ENCODE results near the gene CBX2.

Gene CBX2

GRCh38 chr17:79777894-79778503 lies at the start of gene CBX2:
CBX2 (plus strand) TSS chr17:79778148; CDS start chr17:79778236, 88 bp downstream.
- DNase-seq: peak; percentile 81 to 88 (median 86)

- DNase-seq: peak; percentile 22 to 93 (median 70)
These were observed 49.6 kb upstream of the CBX2 start for GRCh38 chr17:79728169-79728907.

GRCh38 chr17:79728908-79729471 lies 49.0 kb upstream of the CBX2 start:
- no peak for DNase-seq

- DNase-seq: no peak
These were observed 48.2 kb upstream of the CBX2 start for GRCh38 chr17:79729761-79730160.

- DNase-seq: no peak
These were observed 47.5 kb upstream of the CBX2 start for GRCh38 chr17:79730437-79730768.

GRCh38 chr17:79730769-79731483 lies 47.0 kb upstream of the CBX2 start, which contains the start of gene ENPP7:
ENPP7 (plus strand) TSS chr17:79730943; CDS start chr17:79731140, 197 bp downstream.
- no peak for DNase-seq

GRCh38 chr17:79732254-79732653 lies 45.7 kb upstream of the CBX2 start:
- no peak for DNase-seq

- DNase-seq: no peak
These were observed 44.9 kb upstream of the CBX2 start for GRCh38 chr17:79732804-79733691.

- DNase-seq: no peak
These were observed 44.3 kb upstream of the CBX2 start for GRCh38 chr17:79733692-79734070.

GRCh38 chr17:79735096-79735495 lies 42.9 kb upstream of the CBX2 start:
- DNase-seq: no peak

- no peak for DNase-seq
These were observed 40.7 kb upstream of the CBX2 start for GRCh38 chr17:79737046-79737921.

GRCh38 chr17:79737922-79738578 lies 39.9 kb upstream of the CBX2 start:
- DNase-seq: no peak

GRCh38 chr17:79738643-79739042 lies 39.3 kb upstream of the CBX2 start:
- DNase-seq: no peak

- no peak for DNase-seq
These were observed 38.5 kb upstream of the CBX2 start for GRCh38 chr17:79739148-79740062.

- DNase-seq: peak in 1 of 3 experiments; percentile 15
These were observed 37.5 kb upstream of the CBX2 start for GRCh38 chr17:79740413-79740812.

- no peak for DNase-seq
These were observed 36.6 kb upstream of the CBX2 start for GRCh38 chr17:79741401-79741750.

- peak; percentile 75 to 87 (median 83) for DNase-seq
These were observed 36.0 kb upstream of the CBX2 start for GRCh38 chr17:79741751-79742588.

GRCh38 chr17:79742589-79742918 lies 35.4 kb upstream of the CBX2 start:
- DNase-seq: no peak

- DNase-seq: no peak
These were observed 34.9 kb upstream of the CBX2 start for GRCh38 chr17:79742951-79743476.

Measured in NCI-H1417 (cell line).